Forelimb muscle (tissue), 1 donor: ENCODE data around the gene SLIT3. TPM values are rescaled to one million over a fixed set of nuclear protein-coding genes. Genes with fewer than 3 reads are reported as not detected.

Experiments
- DNase-seq: peaks from one replicate; pipeline ENCODE4 v3.0.0-alpha.2; 2013; ENCODE audit warnings: low read depth
- polyA plus RNA-seq: library from polyadenylated mRNA; unstranded; fragments of 120-200 nt; gene quantifications from one replicate; pipeline ENCODE4 v1.2.1, GENCODE V29; 2013; ENCODE audit not compliant: insufficient read length

SLIT3 gene
- polyA plus RNA-seq, 1 donor, result 6.8 TPM

- no peak for DNase-seq
Observed at GRCh38 chr5:168931638-168932345, 369.1 kb downstream of the SLIT3 start.

- no peak for DNase-seq
Observed at GRCh38 chr5:168929656-168930055, 371.3 kb downstream of the SLIT3 start.

DNA sequence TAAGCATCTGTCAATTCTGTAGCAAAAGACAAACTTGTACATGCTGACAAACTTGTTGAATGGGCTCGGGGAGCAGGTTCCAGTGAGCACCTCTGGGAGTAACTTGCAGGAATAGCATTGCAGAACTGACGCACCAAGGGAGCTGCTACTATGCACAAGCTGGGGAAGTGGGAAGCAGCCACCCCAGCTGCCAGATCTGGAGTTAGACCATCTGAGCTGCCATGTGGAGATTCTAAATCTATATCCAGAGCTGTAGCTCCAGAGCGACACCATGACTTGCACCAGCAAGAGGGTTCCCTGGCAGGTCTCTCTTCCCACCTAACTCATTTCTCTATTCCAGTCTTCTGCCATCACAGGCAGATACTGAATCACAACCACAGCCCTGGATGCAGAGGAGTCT is 375.8 kb downstream of the SLIT3 start:
- DNase-seq, result no peak

- no peak for DNase-seq
Observed at GRCh38 chr5:168921147-168921866, 379.6 kb downstream of the SLIT3 start.

GRCh38 chr5:168920019-168920810 is 380.7 kb downstream of the SLIT3 start:
- no peak for DNase-seq

DNA sequence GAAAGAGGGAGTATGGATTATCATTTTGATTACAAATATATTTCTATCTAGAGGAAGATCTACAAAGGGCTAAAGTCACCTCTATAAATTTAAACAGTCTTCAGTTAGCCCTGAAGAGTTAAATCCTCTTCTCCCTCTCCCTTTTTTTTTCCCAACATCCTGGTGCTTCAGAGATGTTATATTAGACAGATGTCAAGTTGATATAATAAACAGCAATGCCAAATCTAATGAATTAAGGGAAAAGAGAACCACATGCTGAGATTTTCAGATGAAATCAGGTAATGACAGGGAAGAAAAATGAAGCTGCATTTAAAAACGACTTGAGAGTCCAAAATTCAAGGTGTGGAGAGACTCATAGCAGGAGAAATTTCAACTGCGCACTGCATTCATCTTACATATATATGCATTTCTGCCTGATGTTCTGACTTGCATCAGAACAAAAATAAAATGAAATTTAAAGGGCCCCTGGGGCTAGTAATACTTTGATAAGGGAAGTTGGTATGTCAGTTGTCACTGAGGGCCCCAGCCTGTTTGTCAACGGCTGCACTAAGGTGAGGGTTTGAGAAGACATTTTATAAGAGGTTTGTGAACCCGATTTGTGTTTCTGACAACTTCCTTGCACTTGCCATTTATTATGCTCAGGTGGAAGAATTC is 382.9 kb downstream of the SLIT3 start:
- DNase-seq, result no peak

GRCh38 chr5:168916852-168917251 is 384.1 kb downstream of the SLIT3 start:
- DNase-seq, result no peak

DNA sequence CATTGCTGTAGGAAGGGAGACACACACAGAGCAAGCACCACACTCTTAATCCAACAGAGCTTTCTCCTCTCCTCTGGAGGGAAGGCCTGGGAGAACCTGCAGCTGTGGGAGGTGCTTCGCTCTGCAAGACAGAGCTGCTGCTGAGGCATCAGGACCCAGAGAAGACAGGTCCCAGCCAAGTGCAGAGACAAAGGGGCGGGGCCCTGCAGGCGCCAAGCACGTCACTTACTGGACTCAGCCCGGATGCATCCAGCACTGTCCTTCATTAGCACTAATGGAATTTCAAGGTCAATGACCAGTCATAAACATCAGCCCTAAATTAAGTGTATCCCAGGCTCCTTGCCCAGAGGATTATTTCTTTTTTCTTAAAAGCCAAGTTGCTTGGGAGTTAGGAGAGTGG is 384.7 kb downstream of the SLIT3 start:
- DNase-seq, result no peak

GRCh38 chr5:168914491-168914890 is 386.4 kb downstream of the SLIT3 start:
- DNase-seq, result no peak

- DNase-seq, result no peak
Observed at GRCh38 chr5:168910874-168911273, 390.1 kb downstream of the SLIT3 start.

- no peak for DNase-seq
Observed at GRCh38 chr5:168908207-168908606, 392.7 kb downstream of the SLIT3 start.

GRCh38 chr5:168903061-168903460 is 397.9 kb downstream of the SLIT3 start:
- no peak for DNase-seq

DNA sequence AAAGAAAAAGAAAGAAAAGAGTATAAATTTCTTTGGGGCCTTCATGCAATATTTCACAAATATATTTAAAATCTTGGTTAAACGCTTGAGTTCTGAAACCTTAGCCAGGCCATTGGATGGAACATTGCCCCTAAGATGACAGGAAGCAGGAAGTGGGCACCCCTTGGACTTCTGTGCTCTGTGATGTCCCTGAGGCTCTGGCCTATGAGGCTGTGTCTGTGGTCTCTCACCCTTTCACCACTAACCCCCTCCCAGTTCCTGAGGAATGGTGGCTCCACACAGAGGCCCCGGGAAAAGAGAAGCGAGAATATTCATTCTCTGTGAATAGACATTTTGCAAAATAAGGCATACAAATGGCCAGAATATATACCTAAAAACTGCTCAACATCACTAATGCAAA is 401.3 kb downstream of the SLIT3 start:
- DNase-seq, result no peak

DNA sequence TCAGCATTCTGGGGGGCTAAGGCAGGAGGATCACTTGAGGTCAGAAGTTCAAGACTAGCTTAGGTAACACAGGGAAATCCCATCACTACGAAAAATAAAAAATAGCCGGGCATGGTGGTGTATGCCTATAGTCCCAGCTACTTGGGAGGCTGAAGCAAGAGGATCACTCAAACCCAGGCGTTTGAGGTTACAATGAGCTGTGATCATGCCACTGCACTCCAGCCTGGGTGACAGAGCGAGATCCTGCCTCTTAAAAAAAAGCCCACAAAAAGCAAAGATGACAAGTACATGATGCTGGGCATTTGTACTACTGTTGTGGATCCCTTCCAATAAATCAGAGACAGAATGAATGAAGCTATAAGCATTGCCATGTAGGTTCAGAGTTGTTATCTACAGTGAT is 401.7 kb downstream of the SLIT3 start:
- DNase-seq, result no peak

DNA sequence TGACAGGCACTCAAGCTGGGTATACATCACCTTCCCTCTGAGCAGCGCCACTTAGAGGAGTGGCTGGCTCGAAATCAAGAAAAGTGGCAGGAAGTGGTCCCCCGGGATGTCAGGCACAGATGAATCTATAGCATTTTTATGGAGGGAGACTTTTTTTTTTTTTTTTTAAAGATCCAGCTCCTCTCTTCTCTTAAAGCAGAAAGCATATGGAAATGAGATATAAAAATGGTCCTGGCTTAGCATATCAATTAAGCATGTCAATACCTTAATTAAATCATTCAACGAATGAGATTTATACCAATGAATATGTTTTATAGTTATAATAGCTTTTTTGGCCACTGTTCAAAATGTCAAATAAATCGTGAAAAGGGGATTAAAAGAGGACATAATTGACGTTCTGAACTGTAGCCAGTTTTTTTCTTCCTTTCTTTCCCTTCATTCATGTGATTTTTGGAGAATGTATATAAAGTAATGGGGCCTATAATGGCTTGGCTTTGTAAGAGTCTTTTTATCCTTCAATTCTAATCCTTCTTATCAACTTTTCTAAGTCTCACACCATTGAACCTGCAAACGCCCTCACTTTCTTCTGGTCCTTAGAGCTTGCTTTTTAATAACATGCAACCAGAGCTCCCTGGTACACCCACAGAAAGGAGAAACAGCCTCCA is 402.6 kb downstream of the SLIT3 start:
- DNase-seq, result no peak

- no peak for DNase-seq
Observed at GRCh38 chr5:168897387-168898122, 403.4 kb downstream of the SLIT3 start.

GRCh38 chr5:168895295-168896071 is 405.5 kb downstream of the SLIT3 start:
- DNase-seq, result no peak

- no peak for DNase-seq
Observed at GRCh38 chr5:168893283-168893682, 407.7 kb downstream of the SLIT3 start.

DNA sequence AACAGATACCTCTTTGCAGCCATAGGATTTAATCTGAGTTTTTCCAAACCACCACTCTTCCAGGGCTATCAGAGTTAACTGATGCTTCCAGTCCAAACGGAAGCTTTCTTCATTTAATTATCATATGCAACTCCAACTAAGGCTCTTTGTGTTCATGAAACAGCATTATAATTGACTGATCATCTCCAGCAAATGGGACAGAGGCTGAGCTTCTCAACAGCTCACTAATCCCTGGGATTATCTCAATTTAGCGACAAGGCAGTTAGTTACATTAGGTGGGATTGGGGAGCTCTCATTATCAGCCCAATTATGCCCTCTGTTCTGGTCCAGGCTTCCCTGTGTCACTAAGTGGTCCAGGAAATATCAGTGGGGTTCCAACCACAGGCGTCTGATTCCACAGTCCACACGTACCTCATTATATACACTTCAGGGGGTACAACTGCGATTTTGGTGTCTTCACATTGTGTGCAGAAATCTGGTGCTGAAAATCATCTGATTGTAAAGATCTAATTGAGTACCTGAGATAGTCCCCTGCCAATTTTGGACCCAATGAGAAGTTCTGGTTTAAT is 408.2 kb downstream of the SLIT3 start:
- no peak for DNase-seq
